ENCODE measurements around the gene CNPPD1.

The CNPPD1 gene

DNA sequence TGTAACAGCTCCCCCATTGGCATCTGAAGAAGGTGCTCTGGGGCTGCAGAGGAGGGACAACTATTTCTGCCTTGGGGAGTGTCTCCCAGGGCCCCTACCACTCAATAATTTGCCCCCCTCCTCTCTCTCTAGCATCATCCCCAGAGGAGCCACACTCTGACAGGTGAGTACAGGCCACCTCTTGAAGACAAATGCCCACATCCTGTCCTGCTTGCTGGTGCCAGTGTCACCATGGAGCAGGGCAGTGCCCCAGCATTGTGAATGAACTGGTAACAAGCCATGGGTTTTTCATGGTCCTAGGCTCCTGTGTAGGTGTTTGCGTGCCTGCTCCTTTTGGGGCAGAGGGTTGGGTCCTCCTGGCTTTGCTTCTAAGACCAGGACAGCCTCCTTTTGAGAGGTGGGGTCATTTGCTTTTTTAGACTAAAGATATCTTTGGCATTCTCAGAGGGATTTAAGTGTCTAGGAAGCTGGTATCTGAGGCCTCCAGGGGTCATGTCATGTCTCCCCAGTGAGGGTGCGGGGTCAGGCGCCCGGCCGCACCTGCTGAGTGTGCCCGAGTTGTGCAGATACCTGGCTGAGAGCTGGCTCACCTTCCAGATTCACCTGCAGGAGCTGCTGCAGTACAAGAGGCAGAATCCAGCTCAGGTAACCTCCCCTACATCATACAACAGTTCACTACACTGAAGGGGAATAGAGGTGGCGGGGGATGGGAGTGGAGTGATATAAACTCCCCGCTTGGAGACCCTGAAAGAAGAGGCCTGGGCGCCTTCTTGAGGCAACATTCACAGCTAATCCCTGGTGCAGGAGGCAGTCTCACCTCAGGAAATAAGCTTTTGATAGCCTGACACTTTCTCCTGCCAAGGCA, 3.1 kb upstream of the CNPPD1 start:
- DNase-seq (ENCODE audit: low read depth) = no peak

DNA sequence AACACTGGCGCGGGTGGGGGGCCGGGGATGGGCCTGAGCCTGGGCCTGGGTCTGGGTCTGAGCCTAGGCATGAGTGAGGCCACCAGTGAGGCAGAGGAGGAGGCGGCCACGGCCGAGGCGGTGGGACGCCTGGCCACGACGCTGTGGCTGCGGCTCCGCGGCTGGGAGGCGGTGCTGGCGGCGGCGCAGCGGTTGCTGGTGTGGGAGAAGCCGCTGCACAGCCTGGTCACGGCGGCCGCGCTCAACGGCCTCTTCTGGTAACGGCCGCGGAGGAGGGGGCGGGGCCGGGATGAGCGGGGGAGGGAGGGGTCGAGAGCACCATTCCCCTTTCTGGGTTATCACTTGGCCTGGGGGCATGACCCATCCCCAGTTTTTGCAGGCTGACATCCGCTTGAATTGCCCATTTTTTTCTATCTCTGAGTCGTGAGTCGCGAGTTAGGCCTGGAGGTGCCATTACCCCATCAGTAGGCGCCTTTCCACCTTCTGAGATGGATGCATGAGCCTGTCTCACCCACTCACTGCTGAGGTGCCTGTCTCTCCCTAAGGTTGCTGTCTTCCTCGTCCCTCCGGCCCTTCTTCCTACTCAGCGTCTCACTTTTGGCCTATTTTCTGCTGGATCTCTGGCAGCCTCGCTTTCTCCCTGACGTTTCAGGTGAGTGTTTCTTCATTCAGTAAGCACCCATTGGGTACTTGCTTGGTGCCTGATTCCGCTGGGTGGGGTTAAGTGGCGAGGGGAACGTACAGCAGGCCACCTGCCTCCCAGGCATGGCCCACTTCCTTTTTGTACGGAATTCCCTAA, 1.9 kb upstream of the CNPPD1 start:
- no peak for DNase-seq (ENCODE audit: low read depth)

DNA sequence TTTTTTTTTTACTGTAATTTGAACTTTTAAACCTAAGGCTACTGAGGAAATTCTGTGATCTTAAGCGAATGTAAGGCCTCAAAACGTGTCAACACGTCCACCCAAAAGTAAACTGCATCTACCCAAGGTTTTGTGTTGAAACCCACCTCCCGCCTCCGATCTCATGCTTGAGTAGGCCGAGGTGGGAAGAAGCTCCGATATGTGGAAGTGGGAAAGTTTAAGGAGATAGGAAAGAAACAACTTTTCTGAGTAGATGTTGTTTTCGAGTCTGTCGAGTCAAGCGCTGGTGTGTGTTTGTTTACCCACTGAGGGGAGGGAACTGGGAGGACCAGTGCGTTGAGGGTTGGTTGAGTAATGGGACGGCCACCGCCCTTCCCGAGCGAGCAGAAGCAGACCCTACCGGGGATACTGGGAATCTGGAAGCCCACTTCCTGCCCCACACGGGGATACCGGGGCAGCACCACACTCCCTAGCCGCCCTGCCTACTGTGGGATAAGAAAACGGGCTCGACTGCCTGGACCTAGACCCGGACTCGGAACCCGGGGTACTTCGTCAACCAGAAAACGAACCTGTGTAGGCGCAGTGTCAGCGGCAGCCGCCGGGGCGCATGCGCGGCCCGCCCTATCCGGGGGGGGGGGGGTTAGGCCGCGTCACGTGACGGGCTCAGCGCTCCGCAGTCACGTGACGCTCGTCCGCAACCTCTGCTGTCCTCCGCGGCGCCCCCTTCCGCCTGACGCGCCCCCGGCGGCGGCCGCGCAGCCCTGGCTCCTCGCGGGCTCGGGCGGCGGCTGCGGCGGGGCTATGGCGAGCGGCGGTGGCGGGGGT, 1.0 kb upstream of the CNPPD1 start, which contains the start of gene RETREG2:
Gene RETREG2, plus strand, starts transcription at position 724 of the 825 bp plus-strand sequence. Its CDS starts 78 bp downstream, at position 802.
- DNase-seq (ENCODE audit: low read depth) = peak; percentile 47

DNA sequence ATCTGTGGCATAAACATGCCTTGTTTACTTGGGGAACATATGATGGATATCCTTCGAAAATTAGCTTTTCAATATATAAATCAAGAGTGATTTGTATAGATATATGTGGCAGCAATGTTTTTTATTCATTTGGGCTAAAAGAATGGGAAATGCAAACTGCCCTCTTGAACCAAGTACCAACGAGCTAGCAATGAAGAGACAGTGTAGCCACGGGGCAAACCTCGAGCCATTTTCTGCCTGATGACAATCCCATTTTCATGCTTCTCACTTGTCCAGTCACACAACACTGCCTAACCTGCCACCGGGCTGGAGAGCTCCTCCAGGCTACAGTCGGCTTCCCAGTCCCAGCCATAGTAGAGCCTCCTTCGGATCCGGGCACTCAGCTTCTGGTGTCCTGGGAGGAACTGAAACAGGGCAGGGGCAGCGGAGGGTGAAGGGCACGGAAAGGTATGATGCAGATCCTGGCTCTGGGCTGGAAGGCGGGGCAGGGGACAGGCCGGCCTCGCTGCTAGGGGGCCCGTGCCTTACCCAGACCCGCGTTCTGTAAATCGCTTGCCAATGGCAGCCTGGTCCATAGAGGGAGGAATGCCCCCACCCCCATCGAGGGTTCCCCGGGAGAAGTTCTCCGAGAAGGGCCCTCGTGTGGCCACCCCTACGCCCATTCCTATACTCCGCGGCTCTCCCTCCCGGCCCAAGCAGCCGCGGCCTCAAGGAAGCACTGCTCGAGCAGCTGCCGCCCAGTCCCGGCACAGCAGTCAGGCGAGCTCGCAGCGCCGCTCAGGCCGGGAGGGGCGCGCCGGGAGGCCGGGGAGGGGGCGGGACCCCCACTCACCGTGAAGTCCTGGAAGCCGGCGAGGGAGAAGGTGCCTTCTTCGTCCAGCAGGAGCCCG, 552 bp downstream of the CNPPD1 start:
- DNase-seq (ENCODE audit: low read depth) = no peak

DNA sequence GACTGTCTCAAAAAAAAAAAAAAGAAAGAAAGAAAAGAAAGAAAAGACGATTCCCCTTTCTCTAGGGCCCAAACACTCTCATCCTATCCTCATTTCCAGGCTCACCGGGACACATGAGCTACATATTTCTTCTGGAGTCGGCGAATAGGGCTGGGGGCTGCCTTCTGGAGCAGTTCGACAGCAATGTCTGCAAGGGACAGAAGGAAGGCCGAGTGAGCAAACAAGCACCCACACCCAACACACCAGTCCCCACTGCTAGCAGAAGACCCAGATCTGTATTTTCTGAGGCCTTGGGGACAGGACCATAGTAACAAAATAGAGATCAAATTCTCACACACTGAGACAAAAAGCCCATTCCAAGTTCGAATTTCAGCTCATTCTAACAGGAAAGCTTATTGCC, 1.2 kb downstream of the CNPPD1 start:
- no peak for DNase-seq (ENCODE audit: low read depth)

DNA sequence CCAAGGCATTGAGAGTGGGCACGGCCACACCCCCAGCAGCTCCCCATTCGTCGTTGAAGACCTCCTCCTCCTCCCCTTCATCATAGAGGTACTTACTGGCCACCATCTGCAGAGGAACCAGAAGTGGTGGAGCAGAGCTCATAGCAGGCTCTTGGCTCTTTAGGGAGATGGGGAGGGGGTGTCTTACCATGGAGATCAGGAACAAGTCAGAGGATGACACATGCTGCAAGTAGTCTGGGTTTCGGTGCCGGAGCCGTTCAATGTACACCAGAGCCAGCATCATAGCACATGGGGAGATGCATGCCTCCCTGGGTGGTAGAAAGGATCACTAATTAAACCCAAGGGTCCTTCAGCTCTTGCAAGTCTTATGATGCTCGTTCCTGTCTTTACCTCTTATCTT, 1.9 kb downstream of the CNPPD1 start:
- no peak for DNase-seq (ENCODE audit: low read depth)

DNA sequence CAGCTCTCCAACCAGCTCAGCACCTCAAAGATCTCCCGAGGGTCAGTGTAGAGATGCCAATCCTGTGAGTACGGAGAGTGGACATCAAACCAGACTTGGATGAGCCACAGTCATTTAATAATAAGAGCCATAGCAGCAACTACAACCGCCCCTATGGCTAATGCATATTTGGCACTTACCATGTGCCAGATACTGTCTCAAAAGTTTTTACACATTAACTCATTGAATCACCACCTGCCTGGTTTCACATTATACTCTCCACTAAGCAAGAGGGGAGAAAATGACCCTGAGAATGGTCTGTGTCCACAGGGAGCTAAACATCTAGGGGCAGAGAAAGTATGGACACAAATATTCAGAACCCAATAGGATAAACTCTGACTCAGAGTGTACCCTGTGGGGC, 2.6 kb downstream of the CNPPD1 start:
- DNase-seq (ENCODE audit: low read depth) = no peak

DNA sequence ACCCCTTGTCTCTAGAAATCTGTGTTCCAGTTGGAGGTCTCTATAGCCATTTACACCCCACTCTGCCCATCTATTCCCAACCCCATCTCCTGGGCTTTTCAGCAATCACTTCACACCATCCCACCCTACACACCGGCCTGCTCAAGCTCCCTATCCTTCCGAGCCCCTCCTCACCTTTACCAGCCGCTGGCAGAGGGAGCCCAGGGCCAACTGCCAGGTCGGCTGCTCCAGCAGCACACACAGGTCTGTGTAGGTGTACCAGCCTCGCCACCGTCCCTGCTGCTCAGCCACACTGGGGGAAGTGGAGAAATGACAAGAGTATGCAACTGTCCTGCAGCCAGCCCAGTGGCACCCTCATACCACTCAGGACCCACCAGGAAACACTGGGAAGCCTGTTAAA, 3.5 kb downstream of the CNPPD1 start:
- DNase-seq (ENCODE audit: low read depth) = no peak

DNA sequence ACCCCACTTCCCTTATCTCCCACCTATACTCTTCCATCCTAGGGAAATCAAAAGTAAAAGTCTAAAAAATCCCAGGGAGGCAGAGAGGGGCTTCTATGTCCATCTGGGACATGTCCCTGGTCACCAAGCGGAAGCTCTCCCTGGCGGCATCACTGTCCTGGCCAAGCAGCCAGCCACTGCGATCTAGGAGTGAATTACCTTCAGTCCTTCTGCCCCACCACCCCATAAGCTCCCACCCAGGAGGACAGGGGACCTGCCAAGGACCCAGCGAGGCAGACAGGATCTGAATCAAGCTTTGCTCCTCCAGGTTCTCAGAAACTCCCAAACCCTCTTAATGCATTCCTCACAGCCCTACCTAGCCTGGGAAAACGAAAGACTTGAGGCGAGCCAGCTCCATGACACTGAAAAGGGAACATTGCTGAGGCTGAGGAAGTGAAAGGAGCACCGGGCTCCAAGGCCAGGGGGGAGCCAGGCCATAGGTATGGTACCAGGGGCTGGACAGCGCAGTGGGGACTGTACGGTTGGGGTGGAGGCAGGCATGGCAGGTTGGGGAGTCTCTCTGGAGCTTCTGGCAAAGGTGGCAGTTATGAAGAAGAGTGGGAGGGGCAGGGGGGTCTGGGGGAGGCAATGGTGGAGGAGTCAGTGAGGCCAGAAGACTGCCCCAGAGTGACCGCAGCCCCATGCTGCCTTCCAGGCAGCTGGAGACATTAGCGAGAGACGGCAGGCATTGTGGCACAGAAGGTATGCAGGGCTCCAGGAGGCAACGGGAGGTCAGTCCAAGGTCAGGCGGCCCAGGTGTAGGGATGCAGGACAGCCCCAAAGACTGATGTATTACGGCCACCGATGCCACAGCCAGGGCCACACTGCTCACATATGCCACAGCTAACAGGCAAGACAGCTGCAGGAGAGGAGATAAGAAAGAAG, 4.2 kb downstream of the CNPPD1 start:
- no peak for DNase-seq (ENCODE audit: low read depth)

DNA sequence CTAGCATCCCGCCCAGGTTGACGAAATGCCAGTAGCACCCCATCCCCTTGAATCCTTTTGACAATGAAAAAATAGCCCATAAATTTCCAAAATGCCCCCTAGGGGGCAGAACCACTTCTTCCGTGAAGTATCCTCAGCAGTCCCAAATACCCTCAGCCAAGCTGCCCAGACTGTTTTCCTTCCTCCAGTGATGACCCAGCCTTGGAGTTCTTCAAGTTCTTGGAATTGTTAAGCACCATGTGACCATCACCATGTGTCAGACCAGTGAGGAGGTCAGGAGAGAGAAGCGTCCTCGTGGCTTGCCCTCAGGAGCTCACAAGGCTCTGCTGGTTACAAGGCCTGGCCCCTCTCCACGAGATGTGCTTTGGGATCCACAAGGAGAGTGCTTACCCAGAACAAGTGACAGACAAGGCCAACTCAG, 5.5 kb downstream of the CNPPD1 start:
- DNase-seq (ENCODE audit: low read depth) = no peak

DNA sequence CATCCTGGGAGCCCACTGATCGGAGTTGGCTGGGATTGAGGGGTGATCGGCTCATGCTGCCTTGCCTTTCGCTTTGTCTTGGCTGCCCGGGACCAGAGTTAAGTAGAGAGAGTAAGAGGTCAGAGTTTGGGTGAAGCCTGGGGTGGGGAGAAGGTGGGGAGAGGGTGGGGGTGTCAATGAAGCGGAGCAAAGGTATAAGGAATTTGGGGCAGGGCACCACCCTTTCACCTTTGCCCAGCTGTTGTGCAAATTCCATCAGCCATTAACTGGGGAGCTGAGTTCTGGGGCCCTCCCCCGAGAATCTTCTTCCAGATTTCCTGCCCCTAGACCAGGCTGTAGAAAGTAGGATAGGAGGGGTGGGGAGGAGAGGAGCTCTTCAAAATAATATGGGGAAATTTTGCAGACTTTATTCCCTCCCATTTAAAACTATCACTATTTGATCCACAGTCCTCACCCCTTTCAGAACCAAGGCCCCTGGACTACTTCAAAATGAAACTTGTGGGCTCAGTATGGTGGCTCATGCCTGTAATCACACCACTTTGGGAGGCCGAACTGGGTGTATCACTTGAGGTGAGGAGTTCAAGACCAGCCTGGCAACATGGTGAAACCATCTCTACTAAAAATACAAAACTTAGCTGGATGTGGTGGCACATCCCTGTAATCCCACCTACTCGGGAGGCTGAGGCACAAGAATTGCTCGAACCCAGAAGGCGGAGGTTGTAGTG, 6.6 kb downstream of the CNPPD1 start, which contains the start of gene SLC23A3:
Gene SLC23A3, minus strand, starts transcription at position 100 of the 725 bp plus-strand sequence. Its CDS starts 45 bp downstream, at position 55.
- no peak for DNase-seq (ENCODE audit: low read depth)

DNA sequence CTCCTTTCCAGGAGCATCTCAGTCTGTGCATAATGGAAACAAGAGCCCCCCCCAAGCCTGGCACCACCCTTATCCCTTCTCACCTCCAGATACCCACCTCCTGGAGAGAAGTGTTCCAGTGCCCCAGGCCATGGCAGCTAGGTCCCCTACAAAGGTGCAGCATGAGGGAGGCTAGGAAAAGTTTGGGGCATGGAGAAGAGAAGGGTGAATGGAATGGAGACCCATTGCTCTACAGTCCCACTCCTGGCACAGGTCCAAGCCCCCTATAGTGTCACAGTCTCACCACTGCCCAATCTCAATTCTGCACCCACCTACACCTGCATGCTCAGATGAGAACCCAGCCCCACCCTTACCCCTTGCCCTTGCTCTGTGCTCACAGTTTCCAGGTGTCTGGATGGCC, 7.8 kb downstream of the CNPPD1 start:
- DNase-seq (ENCODE audit: low read depth) = no peak

DNA sequence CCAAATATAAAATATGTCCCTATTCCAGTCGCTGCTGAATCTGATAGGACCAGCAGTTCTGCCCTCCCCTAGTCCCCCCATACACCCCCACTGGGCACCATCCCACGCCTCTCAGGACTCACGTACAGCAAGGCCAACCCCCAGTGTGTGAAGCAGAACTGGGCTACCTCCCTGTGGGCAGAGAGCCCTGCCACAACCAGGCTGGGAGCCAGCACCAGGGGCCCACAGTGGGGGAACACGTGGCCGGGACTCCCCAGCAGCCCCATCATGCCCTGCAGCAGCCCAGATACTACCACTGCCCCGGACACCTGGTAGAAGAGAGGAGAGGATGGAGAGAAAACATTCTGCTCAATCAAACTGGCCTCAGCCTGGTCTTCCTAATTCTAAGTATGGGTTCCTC, 8.2 kb downstream of the CNPPD1 start:
- no peak for DNase-seq (ENCODE audit: low read depth)

DNA sequence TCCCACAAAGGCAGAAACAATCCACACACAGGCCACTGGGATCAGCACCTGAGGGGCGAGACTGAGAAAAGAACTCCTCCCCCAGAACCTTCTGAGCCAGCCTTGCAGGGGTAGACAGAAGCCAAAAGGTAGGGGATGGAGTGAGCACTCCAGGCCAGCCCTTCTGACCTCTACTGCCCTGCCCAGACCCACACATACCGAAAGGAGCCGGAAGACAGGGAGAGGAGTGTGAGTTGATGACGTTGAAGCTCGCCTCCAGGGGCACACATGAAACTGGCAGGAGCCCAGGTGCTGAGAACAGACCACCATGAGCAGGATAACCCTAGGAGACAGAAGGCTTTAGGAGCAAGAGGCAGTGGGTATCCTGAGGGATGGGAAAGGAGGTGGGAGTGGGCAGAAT, 8.7 kb downstream of the CNPPD1 start:
- DNase-seq (ENCODE audit: low read depth) = no peak

DNA sequence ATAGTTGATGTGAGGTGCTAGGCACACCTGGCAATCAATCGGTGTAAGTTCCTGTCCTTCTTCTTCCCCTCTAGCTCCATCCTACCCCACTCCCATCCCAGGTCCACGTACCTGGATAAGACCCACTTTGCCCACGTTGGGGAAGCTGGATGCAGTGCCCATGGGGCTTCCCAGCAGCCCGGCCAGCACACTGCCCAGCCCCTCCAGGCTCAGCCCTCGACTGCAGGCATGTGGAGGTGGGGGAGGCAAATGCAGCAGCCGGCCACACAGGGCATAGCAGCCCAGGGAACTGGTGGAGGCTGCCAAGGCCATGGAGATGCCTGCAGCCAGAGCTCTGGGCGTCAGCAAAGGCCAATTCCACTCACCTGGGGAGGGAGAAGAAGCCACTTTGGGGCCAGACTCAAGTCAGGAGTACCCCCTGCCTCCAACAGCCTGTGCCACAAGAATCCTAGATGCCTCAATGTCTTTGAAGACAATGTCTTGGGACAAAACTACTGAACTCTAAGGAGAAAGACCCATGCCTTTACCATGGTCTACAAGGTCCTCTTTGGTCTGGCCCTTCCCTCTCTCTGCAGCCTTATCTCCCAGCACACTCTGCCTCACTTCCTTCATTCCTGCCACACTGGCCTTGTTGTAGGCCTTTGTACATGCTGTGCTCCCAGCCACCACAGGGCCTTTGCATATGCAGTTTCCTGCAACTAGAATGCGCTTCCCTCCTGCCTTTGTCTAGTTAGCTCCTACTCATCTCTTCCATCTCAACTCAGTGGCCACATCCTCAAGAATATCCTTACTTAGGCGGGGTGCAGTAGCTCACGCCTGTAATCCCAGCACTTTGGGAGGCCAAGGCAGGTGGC, 11.4 kb downstream of the CNPPD1 start:
- DNase-seq (ENCODE audit: low read depth) = no peak

DNA sequence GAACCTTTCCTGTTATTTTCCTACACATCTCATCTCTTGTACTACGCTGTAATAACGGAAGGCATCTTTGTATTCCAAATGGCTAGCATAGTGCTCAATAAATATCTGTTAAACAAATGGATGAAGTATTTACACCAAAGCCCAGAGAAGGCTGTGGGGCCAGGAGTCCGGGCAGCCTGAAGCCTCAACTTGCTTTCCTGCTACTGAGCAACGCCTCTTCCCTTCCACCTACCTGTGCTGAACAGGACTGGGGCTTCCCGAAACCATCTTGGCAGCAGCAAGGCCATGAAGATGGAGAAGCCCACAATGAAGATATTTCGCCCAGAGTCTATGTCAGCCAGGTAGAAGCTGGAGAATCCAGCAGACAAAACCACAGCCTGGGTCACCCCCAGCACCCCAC, 13.6 kb downstream of the CNPPD1 start:
- no peak for DNase-seq (ENCODE audit: low read depth)

DNA sequence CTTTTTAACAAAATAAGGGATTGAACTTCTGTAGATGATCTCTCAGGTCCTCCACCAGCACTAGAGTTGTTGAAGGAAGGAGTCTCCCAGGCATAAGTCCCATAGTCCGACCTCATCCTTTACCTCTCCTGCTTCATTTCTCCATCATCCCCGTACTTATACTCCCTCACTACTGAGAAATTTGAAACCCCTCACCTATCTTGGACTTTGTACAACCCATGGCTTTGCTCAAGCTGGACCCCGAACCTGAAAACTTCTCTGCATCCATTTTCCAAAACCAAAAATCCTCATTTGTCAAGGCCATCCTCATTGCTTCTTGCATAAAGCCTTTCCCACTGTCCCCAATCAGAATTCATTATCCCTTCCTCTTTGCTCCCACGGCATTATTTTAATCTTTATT, 15.6 kb downstream of the CNPPD1 start:
- no peak for DNase-seq (ENCODE audit: low read depth)

Measured in stimulated activated CD8-positive, alpha-beta memory T cell treated with anti-CD3 and anti-CD28 coated beads, Interleukin-15, amount 100 ng/mL, for 1 hour (primary cell).